Adrenal gland (tissue), 5 donors: ENCODE data around the gene MYG1.

Experiments used
- CTCF ChIP-seq, 6 experiments: fragments of 450-650 bp in 4 of 6; fragments of 200-600 bp in 2 of 6; sonication (generic) in 1 of 6; IDR thresholded peaks; 1 replicate in 5 of 6; 2 replicates in 1 of 6; pipeline versions ENCODE4 v1.5.1 to v1.8.0; 2016 to 2021; ENCODE audit warnings: antibody characterized with exemption in 6 of 6, mild to moderate bottlenecking in 2 of 6, moderate library complexity in 1 of 6
- POLR2A ChIP-seq, 2 donors: fragments of 450-650 bp; IDR thresholded peaks; one replicate each; pipeline ENCODE4 v1.6.1; 2017; ENCODE audit warnings: antibody characterized with exemption in 2 of 2, mild to moderate bottlenecking in 2 of 2, moderate library complexity in 1 of 2
- donor health status: DM: no; HTN: no; CAD: no.

DNA sequence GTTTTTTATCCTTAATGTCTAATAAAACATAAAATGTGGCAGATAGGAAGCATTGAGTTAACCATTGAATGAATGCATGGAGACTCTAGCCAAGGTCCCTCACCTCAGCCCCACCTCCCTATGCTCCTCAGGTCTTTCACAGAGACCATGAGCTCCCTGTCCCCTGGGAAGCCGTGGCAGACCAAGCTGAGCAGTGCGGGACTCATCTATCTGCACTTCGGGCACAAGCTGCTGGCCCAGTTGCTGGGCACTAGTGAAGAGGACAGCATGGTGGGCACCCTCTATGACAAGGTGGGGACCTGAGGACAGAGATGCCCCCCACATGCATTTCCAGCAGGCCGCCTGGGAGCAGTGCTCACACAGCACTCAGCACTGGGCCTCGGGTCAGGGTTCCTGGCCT lies 3.4 kb downstream of the MYG1 start:
- no peak for TF ChIP-seq CTCF (IDR thresholded peaks at IDR 0.05)
- no peak for TF ChIP-seq POLR2A (IDR thresholded peaks at IDR 0.05)
